GM12892 (cell line): Measurements from ENCODE around the gene SUCLG1.

ENCODE experiments used
- POLR2A ChIP-seq: IDR thresholded peaks from 2 replicates; pipeline ENCODE4 v1.6.1; 2011; ENCODE audit warnings: low read depth, low read length, control low read depth
- POLR2AphosphoS5 ChIP-seq: IDR thresholded peaks from 2 replicates; pipeline ENCODE4 v1.6.1; 2011; ENCODE audit warnings: low read depth, low read length, control low read depth

DNA sequence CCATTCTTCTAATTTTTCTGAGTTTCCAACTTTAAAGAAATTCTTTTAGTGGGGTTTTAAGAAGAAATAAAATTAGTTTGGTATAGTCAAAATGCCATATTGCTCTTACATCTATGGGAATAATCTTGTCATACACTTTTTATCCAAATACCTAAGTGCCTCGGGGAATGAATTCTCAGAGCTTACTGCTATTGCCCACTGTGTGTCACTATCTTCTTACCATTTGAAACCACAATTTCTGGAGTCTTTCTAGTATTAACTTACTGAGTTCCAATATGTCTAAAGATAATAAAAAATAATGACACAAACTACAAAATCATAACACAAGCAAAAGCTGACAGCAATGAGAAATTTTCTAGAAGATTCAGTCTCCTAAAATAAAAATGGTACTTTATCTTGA, 33.5 kb upstream of the SUCLG1 start:
- TF ChIP-seq POLR2AphosphoS5 (no peak), POLR2A (no peak)
